GM18907 (cell line): ENCODE data around the gene DTX1.

Experiments
- ATAC-seq: cut with Tn5 transposase; IDR thresholded peaks from one replicate; pipeline ENCODE4 v1.9.1; 2021; ENCODE audit warnings: mild to moderate bottlenecking, moderate library complexity; ENCODE audit not compliant: unreplicated experiment

The DTX1 gene

DNA sequence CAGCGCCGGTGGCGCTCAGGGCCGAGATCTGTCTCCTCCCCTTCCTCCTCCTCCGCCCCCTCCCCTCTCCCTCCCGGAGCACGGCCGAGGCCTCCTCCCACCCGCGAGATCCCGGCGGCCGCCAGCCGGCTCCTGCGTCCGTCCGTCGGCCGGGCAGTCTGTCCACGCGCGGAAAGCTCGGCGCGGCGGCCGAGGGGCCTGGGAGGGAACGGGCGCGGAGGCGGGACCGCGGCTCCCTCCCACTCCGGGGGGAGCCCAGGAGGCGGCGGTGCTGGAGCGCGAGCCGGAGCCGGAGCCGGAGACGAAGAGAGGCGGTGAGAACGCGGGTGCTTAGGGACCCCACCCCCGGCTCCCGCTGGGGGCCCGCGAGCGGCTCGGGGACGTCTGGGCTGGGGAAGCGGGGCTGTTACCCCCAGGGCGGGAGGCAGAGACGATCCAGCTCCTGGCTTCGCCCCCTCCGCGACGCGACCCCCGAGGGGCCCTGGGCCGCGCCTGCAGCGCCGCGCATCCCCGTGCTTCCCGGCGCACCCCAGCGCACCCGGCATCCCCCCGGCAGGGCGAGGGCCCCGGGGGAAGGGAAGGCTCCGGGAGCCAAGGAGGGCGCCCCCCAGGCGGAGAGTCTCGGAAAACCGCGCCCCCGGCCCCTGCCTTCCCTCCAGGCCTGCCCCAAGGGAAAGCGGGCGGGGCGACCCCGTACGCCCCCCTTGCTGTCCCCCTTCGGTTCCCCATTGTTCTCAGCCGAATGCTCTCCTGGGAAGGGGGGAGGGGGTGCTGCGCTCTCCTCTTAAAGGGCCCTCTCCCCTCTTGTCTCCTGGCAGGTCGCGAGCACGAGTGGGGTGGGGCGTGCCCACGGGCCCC lies at the start of gene DTX1:
DTX1 (plus strand) TSS at position 100 of the 858 bp plus-strand sequence. CDS start 1,463 bp downstream, outside the sequence.
- no peak for ATAC-seq

DNA sequence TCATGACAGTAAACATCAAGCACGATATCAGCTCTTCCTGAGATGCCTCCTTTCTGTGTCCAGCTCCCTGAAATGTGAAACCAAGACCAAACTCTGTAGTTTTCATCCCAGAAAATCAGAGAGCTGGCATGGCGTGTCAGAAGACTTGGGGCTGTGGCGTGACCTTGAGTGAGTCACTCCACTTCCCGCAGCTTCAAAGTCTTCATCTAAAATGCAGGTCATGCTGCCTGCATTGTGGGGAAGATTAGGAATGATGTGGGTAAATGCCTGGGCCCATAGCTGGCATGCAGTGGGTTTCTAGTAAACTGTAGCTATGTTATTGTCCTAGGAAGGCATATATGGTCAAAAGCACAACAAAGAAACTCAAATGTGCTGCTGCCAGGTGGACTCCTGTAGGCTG lies 49.4 kb upstream of the DTX1 start:
- no peak for ATAC-seq

DNA sequence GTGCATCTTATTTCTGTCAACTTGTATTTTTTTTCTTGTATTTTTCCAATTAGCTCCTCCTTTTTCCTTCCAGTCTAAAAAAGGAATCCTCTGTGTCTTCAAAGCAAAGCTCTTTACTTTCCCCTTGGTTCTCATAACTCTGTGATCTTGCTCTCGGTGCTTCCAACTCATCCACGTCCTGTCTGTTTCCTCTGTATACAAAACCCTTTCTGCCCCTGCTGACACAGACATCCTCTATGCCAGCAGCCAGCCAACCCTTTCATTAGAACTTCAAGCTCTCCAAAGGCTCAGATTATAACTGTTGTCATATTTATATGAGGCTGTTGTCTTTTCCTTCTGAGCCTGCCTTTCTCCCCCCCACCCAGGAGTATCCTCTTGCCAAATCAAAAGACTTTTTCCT lies 45.8 kb upstream of the DTX1 start:
- ATAC-seq, result no peak

DNA sequence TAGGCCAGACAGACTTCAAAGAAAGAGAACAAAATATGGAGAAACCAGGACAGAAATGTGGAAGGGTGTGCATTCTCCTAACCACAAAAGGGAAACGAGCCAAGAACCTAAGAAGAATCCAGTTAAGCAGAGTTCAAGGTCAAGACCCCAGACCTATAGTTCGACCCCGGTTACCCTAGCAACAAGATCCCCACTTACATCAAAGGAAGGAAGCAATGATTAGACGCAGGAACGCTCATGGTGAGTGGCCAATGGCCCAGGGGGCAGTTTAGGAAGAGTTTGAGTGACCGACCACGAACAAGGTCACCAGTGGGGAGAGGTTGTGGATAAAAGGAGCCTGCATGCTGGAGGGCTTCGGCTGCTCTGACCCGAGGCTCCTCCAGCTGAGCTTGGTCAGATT lies 42.0 kb upstream of the DTX1 start:
- no peak for ATAC-seq

DNA sequence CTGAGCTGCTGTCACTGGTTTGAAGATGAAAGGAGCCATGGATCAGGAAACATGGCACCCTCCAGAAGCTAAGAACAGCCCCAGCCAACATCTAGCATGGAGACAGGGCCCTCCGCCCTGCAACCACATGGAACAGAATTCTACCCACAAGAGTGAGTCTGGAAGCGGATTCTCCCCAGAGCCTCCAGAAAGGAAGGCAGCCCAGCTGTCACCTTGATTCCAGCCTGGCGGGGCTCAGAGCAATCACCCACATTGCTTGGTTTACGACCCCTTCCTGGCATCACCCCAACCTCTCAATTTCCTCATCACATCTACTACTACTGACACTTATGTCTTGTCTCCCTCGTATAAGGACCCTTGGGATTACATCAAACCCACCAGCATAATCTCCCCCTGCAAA lies 39.7 kb upstream of the DTX1 start:
- ATAC-seq, result no peak

DNA sequence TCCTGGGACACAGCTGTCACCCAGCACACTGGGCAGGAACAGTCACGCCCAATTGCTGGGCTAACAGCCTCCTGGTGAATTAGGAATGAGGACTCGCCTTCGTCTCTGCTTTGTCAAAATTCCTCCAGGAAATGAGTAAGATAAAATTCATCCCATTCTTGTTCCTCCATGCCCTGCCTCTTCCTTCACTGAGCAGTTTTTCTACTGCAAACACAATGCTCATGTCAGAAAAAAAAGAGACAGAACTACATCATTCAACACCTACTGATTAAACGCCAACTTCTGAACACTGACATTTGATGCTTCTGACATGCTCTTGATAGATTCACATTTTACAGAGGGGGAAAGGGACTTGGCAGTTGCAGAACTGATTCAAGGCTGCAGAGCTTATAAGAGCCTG lies 37.5 kb upstream of the DTX1 start:
- no peak for ATAC-seq

DNA sequence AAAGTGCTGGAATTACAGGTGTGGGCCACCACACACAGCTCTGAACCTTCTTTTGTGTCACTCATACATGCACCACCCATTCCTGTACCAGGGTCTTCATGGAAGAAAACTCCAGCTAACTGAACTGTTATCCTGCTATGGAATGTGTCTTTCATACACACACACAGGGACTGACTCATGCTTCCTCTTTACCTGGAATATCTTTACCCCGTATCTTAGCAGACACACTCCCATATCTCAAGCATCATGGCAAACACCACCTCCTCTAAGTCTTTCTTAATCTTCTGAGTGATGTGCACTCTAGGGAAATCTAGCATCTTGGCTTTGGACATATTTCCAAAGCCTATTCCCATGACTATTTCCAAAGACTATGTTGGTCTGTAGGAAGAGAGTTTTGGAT lies 35.0 kb upstream of the DTX1 start:
- no peak for ATAC-seq

DNA sequence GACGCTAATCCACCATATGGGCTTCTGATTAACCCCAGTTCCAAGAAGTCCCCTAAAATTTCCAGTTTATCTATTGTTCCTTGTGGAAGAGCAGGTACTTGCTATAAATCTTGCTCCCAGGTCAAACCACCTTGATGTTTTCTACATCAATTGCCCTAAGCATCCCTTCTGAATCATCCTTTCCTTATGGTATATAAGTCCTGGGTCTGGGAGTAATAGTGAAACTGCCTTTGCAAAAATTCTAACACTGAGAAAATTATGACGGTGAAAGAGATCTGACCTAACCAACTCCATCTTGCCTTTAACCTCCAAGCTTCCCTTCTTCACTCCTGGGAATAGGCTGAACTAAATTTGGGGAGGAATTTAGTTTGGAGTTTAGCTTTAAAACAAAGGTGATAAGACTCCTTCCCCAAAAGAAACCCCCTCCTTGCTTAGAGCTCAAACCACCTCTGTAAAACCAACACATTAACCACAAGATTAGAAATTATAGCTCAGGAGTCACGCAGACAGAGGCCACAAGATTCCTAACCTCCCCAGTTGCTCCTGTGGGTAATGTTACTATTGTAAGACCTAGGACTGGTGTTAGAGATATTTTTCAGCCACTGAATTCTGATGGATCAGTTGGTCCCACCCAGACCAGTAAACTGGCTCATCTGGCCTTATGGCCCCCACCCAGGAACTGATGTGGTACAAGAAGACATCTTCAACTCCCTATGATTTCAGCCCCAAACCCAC lies 33.8 kb upstream of the DTX1 start:
- ATAC-seq, result no peak

DNA sequence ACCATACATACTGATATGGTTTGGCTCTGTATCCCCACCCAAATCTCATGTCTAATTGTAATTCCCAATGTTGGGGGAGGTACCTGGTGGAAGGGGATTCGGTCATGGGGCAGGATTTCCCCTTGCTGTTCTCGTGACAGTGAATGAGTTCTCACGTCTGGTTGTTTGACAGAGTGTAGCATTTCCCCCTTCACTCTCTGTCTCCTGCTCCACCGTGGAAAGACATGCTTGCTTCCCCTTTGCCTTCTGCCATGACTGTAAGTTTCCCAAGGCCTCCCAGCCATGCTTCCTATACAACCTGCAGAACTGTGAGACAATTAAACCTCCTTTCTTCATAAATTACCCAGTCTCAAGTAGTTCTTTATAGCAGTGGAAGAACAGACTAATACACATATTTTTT lies 28.8 kb upstream of the DTX1 start:
- ATAC-seq, result no peak

DNA sequence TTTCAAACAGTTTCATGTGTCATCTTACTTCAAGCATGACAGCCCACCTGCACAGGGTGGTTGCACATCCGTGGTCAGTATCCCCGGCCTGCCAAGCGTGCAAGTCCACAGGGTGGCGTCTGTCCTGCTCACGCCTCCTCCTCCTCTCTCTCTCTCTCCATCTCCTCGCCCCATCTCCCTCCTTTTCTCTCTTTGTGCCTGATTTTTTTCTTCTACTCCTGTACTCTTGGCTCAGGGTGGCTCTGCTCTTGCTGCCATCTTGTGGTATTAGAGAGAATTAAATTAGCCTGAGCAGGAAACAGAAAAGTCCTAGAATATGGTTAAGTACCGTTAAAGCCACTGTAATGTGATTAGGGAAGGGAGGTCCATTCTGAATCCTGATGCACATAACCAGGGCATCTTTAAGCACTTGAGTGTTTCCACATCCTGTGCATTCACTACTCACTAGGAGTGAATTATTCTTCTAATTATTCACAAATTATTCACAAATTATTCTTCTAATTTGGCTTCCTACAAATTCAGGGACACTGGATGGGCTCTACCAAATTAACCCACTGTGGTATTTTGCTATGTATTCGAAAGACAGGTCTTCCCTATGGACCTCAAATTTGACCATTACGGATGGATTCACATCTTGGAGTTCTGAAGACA lies 25.5 kb upstream of the DTX1 start:
- ATAC-seq, result no peak

DNA sequence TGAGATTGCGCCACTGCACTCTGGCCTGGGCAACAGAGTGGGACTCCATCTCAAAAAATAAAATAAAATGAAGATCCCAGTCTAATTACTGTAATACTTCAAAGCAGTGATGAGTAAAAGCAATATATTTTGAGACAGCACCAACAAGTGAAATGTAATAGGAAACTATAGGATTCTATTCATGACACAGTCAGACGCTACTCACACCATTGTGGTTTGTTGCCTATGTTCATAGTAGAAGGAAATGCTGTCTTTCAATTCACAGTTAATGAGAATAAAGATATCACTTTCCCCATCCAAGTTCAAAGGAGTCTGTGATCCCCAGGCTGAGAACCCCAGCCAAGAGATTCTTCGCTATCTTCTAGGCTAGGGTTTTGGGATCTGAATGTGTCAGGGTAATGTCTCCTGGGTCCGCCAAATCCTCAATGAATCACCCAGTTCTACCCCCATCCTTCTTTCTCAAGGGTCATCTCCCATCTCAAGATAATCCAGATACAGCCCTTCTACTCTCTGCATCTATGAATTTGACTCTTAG lies 16.6 kb upstream of the DTX1 start:
- no peak for ATAC-seq

DNA sequence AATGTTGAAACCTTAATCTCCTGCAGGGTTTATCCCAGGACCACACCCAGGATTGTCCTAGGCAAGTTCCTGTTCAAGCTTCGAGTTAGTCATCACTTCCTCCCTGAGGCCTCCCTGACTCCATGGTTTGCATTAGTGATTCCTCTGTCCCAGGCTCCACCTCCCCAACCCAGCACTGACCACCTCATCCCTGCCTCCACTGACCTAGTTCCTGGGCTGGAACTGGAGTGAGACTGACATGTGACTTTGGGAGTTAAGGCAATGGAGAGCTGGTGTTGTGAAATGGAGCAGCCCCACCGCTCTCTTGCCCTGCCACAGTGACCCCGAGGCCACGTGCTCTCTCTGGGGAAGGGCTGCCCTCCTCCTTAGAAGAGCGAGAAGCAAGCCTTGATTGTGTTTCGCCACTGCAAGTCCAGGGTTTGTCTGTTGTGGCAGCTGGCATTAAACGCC lies 15.8 kb upstream of the DTX1 start:
- no peak for ATAC-seq

DNA sequence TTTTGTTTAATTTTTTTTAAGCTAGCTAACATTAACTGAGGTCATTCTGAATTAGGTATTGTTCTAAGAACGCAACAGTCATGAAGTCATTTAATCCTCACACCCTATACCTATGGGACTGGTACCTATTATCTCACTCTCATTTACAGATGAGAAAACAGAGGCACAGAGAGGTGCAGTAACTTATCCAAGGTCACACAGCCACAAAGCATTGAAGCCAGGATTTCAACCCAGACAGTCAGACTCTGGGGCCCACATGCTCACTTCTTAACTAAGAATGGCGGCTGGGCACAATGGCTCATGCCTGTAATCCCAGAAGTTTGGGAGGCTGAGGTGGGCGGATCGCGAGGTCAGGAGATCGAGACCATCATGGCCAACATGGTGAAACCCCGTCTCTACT lies 15.0 kb upstream of the DTX1 start:
- no peak for ATAC-seq

DNA sequence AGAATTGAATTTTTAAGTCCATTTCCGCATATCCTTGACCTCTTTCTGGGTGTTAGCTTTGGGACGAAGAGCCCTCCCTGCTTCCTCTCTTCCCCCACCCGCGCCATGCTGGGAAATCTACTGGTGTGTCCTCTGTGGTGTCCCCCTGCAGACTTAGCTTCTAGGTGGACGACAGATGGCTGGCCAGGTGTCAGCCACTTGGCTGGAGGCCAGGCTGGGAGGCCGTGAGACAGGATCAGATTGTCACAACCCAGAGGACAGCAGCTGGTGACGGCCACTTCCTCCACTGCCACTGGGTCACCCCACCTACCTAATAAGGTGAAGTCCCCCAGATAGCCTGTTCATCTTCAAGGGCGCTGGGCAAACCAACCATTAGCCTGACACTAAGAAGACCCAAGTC lies 13.3 kb upstream of the DTX1 start:
- ATAC-seq, result no peak

DNA sequence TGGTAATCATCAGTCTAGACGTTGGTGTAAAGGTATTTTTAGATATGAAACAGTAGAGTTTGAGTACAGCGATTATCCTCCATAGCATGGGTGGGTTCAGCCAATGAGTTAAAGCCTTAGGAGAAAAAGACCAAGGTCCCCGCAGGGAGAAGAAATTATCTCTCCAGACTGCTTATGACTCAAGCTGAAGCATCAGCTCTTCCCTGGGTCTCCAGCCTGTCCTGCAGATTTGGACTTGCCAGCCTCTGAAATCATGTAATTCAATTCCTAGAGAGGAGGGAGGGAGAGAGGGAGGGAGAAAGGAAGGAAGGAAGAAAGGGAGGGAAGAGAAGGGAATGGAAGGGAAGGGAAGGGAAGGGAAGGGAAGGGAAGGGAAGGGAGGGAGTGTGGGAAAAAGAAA lies 12.0 kb upstream of the DTX1 start:
- ATAC-seq, result no peak

DNA sequence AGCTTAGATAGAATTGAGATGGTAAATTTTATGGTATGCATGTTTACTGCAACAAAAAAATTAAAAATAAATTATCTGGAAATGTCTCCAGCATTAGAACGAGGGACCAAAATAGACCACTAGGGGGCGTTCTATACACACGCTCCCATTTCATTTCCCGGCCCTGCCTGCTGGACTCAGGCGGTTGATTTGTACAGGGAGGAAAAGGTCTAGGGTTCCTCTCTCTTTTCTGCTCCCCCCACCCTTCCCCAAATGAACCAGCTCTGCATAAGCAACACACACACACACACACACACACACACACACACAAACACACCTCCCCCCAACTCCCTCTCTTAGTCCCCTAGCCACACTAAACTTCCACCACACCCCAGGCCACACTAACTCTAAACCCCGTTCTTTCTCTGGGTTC lies 7.8 kb upstream of the DTX1 start:
- no peak for ATAC-seq

DNA sequence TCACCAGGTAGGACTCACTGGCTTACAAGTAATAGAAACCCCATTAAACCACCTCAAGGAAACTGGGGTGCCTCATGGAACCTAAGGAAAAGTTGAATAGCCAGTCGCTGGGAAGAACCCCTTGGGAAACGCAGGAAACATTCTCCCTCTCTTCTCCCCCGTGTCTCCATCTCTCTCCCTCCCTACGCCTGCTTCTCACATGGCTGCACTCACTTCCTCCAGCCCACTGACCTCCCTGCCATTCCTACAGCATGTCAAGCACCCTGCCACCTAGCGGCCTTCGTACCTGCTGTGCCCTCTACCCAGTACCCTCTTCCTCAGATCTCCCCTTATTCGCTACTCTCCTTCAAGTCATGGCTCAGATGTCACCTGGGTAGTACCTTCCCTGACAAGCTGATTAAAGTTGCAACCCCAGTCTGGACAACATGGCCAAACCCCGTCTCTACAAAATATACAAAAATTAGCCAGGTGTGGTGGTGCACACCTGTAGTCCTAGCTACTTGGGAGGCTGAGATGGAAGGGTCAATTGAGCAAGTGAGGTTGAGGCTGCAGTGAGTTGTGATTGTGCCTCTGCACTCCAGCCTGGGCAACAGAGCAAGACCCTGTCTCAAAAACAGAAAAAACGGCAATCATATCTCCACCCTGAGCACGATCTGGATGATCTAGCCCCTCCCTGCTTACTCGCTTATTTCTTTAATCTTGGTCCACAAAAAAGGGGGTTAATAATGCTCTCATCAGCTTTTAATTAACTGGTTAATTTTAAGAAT lies 6.4 kb upstream of the DTX1 start:
- ATAC-seq, result no peak

DNA sequence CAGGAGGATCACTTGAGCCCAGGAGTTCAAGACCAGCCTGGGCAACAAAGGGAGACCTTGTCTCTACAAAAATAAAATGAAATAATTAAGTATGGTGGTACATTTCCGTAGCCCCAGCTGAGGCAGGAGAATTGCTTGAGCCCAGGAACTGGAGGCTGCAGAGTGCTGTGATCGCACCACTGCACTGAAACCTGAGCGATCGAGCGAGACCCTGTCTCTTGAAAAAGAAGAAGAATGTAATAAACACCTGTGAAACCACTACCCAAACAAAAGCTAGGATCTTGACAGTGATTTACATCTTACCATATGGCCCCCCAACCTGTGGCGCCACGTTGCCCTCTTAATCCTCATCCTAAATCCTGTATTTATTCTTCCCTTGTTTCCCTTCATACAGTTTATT lies 5.7 kb upstream of the DTX1 start:
- ATAC-seq, result no peak

DNA sequence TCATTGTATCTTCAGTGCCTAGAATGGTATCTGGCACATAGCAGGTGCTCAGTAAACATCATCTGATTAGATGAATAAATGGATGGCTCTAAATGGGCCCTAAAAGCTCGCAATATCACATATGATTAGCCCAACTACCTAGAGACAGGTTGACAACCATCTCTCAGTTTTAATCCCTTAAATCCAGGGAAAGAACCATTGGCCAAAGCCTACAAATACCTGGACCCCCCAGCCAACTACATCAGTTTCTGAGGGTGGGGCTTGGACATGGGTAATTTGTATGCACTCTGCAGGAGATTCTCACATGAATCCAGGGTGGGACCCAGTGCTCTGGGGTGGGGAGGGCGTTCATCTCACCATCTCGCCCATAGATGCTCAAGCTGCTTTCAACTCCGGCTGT lies 4.8 kb upstream of the DTX1 start:
- ATAC-seq, result no peak

DNA sequence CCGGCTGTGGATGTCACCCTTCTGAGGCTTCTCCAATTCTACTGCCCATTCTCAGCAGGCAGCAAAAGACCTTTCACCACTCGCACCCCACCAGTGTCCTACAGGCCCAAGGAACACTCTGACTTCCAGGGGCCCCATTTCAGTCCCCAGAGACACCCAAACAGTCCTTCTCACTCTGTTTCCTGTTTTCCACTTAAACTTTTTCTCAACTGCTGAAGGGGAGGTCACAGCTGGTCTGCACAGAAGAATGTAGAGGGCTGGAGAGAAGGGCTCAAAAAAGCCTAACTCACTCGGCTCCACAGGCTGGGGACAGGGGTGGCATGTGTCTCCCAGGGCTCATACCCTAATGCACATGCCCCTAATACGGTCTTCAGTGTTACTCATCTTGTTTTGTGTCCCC lies 4.2 kb upstream of the DTX1 start:
- no peak for ATAC-seq

DNA sequence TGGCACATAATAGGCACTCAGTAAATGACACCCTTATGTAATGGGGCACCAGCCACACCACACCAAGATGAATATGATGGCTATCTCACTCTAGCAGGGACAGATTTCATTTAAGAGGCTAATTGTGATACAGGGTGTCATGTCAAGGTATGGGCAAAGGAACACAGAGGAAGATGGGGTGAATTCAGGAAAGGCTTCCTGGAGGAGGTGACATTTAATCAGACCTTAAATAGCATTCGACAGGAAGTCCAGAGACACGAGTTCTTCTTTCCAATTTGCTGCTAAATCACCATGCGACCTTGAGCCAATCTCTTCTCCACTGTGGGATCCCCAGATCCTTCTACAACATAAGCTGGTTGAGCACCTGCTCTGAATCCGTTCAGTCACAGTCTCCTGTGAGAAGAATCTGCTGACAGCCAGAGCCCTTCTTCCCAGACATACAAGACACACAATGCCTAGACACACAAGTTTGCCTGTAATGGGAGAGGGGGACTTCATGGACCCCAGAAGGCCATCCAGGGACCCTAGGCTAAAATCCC lies 1.5 kb upstream of the DTX1 start:
- ATAC-seq, result no peak
